Activated T-helper 1 cell treated with anti-CD3 and anti-CD28 coated beads, Interleukin-12 subunit alpha, Interleukin-12 subunit beta, Interleukin-2, Interleukin-4 antibody, amounts not matched to agents 30 ng/mL and 10 ng/mL and 1 ng/mL, durations not matched to agents 14 hours and 24 hours and 36 hours (primary cell): ENCODE measurements around the gene ARHGAP6. TPM values are rescaled to one million over a fixed set of nuclear protein-coding genes. Genes with fewer than 3 reads are reported as not detected.

Source experiments
- DNase-seq: peaks from one replicate; pipeline ENCODE4 v3.0.0; 2021; ENCODE audit warnings: low spot score
- H3K27ac Mint-ChIP-seq: one replicate; pipeline ENCODE4 v1.8.0; 2021; ENCODE audit warnings: mild to moderate bottlenecking, mixed read lengths
- H3K27me3 Mint-ChIP-seq: one replicate; pipeline ENCODE4 v1.8.0; 2022; ENCODE audit warnings: mild to moderate bottlenecking, moderate library complexity, mixed read lengths; ENCODE audit not compliant: insufficient read depth
- H3K36me3 Mint-ChIP-seq: one replicate; pipeline ENCODE4 v1.8.0; 2021; ENCODE audit warnings: low read depth, mixed read lengths
- H3K4me1 Mint-ChIP-seq: one replicate; pipeline ENCODE4 v1.8.0; 2021; ENCODE audit warnings: low read depth, mixed read lengths
- H3K4me3 Mint-ChIP-seq: one replicate; pipeline ENCODE4 v1.8.0; 2021; ENCODE audit warnings: mild to moderate bottlenecking, moderate library complexity, mixed read lengths
- H3K9me3 Mint-ChIP-seq: one replicate; pipeline ENCODE4 v1.8.0; 2021; ENCODE audit warnings: mixed read lengths
- intact Hi-C: fragments of 100-400 bp; cut with micrococcal nuclease; formaldehyde crosslinking; loops from one replicate; pipeline ENCODE4 v1.15.1; 2024
- total RNA-seq: library from RNA; stranded (reverse); gene quantifications from 2 replicates; pipeline ENCODE4 v1.2.3, GENCODE V29; 2022

Gene ARHGAP6
- total RNA-seq, 1 donor from 2014 or later, result not detected

DNA sequence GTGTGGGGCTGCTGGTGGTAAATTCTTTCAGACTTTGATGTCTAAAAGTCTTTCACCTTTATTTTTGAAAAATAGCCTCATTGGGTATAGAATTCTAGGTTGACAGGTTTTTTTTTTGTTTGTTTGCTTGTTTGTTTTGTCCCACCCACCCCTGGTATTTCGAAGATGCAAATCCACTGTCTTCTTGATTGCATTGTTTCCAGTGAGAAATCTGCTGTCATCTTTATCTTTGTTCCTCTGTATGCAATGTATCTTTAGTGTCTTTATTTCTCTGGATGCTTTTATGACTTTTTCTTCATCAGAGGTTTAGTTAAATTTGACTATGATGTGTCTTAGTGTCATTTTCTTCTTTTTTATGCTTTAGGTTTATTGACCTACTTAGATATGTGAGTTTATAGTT lies 575.9 kb downstream of the ARHGAP6 start:
- Mint-ChIP-seq H3K36me3 (no peaks in the 10 kb centered on the region), H3K9me3 (peaks cover 16% of the 10 kb centered on the region), H3K4me1 (no peaks in the 10 kb centered on the region), H3K4me3 (no peak overlapping the region), H3K27ac (no peak overlapping the region), H3K27me3 (no peaks in the 10 kb centered on the region)
- intact Hi-C loops, result no loop called here
- no peak for DNase-seq

Other genes with a start within 250 kb of the ARHGAP6 start
- gene MSL3, start 92.3 kb upstream of the ARHGAP6 start, total RNA-seq, result 41.6 and 43.8 TPM in 2 replicates